ENCODE results near the gene AFDN.

Gene AFDN

DNA sequence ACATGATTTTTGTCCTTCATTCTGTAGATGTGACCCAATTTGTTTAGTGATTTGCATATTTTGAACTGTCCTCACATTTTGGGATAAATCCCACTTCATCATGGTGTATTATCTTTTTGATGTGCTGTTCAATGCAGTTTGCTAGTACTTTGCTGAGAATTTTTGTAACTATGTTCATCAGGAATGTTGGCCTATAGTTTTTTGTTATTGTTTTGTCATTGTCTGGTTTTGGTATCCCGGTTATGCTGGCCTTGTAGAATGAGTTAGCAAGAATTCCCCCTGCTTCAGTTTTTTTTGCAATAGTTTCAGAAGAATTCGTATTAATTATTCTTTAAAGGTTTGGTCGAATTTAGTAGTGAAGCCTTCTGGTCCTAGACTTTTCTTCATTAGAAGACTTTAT is 182.6 kb downstream of the AFDN start:
- Histone ChIP-seq H3K4me3 (ENCODE audit: low read length in 2 of 2) (no peak overlapping the region), H4K91ac (ENCODE audit: low read depth, low read length, poor library complexity) (no peak overlapping the region), H3K9me3 (replicated peaks in 1 of 2; ENCODE audit: control insufficient read depth in 2 of 2, insufficient read depth in 1 of 2, low read depth in 1 of 2, low read length in 2 of 2) (peaks cover 0 to 14% of the 10 kb centered on the region in 2 donors), H4K8ac (ENCODE audit: low read depth, low read length) (no peak overlapping the region), H2BK15ac (ENCODE audit: low read length) (no peak overlapping the region), H3K4ac (ENCODE audit: low read length) (no peak overlapping the region), H3K27me3 (ENCODE audit: control insufficient read depth in 3 of 3, insufficient read depth in 3 of 3, low read depth in 1 of 3, low read length in 3 of 3) (peaks cover 0 to 3% (median 0%) of the 10 kb centered on the region in 3 experiments), H3K9ac (ENCODE audit: low read depth, low read length, poor library complexity) (no peak overlapping the region), H2AFZ (ENCODE audit: low read length) (no peak overlapping the region), H3K23ac (ENCODE audit: low read depth, low read length, poor library complexity) (no peak overlapping the region), H2BK5ac (ENCODE audit: low read length) (no peak overlapping the region), H2AK5ac (ENCODE audit: low read depth, low read length) (no peak overlapping the region), H3K4me1 (ENCODE audit: control insufficient read depth in 2 of 2, insufficient read depth in 1 of 2, low read depth in 1 of 2, low read length in 2 of 2) (no peaks in the 10 kb centered on the region), H3K18ac (ENCODE audit: low read length) (no peak overlapping the region), H3K79me1 (ENCODE audit: low read depth, low read length) (no peaks in the 10 kb centered on the region), H3K4me2 (ENCODE audit: insufficient read depth, low read length, poor library complexity, severe bottlenecking) (no peak overlapping the region), H3K36me3 (replicated peaks in 1 of 2; ENCODE audit: control insufficient read depth in 2 of 2, insufficient read depth in 2 of 2, low read length in 2 of 2) (no peaks in the 10 kb centered on the region), H3K14ac (ENCODE audit: low read length) (no peak overlapping the region), H2BK120ac (ENCODE audit: low read depth, low read length) (no peak overlapping the region), H2BK12ac (ENCODE audit: low read length) (no peak overlapping the region), H3K27ac (replicated peaks; ENCODE audit: low read length) (no peak overlapping the region)
- no CpG with 5 or more reads among the region's 3 CpGs for WGBS, 2 donors (ENCODE audit: extremely low coverage in 2 of 2, insufficient read length in 2 of 2, insufficient replicate concordance in 1 of 2)
- DNase-seq (ENCODE audit: low spot score): no peak

DNA sequence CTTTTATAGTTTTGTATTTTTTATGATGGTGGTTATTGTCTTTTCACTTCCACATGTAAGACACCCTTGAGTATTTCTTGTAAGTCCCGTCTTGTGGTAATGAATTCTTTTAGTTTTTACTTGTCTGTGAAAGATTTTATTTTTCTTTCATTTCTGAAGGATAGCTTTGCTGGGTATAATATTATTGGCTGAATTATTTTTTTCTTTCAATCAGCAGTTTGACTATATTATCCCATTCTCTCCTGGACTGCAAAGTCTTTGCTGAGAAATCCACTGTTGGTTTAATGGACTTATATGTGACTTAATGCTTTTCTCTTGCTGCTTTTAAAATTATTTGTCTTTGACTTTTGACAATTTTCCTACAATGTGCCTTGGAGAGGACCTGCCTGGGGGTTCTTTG is 184.6 kb downstream of the AFDN start:
- H3K23ac ChIP-seq (ENCODE audit: low read depth, low read length, poor library complexity): no peak overlapping the region
- no peak overlapping the region for H2BK120ac ChIP-seq (ENCODE audit: low read depth, low read length)
- no peaks in the 10 kb centered on the region for H3K4me1 ChIP-seq (ENCODE audit: control insufficient read depth in 2 of 2, insufficient read depth in 1 of 2, low read depth in 1 of 2, low read length in 2 of 2)
- no peak overlapping the region for H3K9ac ChIP-seq (ENCODE audit: low read depth, low read length, poor library complexity)
- no peak overlapping the region for H2BK5ac ChIP-seq (ENCODE audit: low read length)
- no peak overlapping the region for H3K4me2 ChIP-seq (ENCODE audit: insufficient read depth, low read length, poor library complexity, severe bottlenecking)
- no peaks in the 10 kb centered on the region for H3K27me3 ChIP-seq (ENCODE audit: control insufficient read depth in 3 of 3, insufficient read depth in 3 of 3, low read depth in 1 of 3, low read length in 3 of 3)
- H3K18ac ChIP-seq (ENCODE audit: low read length): no peak overlapping the region
- no peak overlapping the region for H4K91ac ChIP-seq (ENCODE audit: low read depth, low read length, poor library complexity)
- no peak overlapping the region for H2AK5ac ChIP-seq (ENCODE audit: low read depth, low read length)
- WGBS, 2 donors (ENCODE audit: extremely low coverage in 2 of 2, insufficient read length in 2 of 2, insufficient replicate concordance in 1 of 2): no CpG with 5 or more reads among the region's 1 CpG
- no peaks in the 10 kb centered on the region for H3K79me1 ChIP-seq (ENCODE audit: low read depth, low read length)
- no peak overlapping the region for H4K8ac ChIP-seq (ENCODE audit: low read depth, low read length)
- no peak overlapping the region for H3K14ac ChIP-seq (ENCODE audit: low read length)
- no peak overlapping the region for H3K4me3 ChIP-seq (ENCODE audit: low read length in 2 of 2)
- H3K27ac ChIP-seq (replicated peaks; ENCODE audit: low read length): no peak overlapping the region
- H2BK12ac ChIP-seq (ENCODE audit: low read length): no peak overlapping the region
- H2AFZ ChIP-seq (ENCODE audit: low read length): no peak overlapping the region
- H3K9me3 ChIP-seq (replicated peaks in 1 of 2; ENCODE audit: control insufficient read depth in 2 of 2, insufficient read depth in 1 of 2, low read depth in 1 of 2, low read length in 2 of 2): peaks cover 0 to 13% of the 10 kb centered on the region in 2 donors
- no peak overlapping the region for H2BK15ac ChIP-seq (ENCODE audit: low read length)
- H3K4ac ChIP-seq (ENCODE audit: low read length): no peak overlapping the region
- no peaks in the 10 kb centered on the region for H3K36me3 ChIP-seq (replicated peaks in 1 of 2; ENCODE audit: control insufficient read depth in 2 of 2, insufficient read depth in 2 of 2, low read length in 2 of 2)
- DNase-seq (ENCODE audit: low spot score): no peak

DNA sequence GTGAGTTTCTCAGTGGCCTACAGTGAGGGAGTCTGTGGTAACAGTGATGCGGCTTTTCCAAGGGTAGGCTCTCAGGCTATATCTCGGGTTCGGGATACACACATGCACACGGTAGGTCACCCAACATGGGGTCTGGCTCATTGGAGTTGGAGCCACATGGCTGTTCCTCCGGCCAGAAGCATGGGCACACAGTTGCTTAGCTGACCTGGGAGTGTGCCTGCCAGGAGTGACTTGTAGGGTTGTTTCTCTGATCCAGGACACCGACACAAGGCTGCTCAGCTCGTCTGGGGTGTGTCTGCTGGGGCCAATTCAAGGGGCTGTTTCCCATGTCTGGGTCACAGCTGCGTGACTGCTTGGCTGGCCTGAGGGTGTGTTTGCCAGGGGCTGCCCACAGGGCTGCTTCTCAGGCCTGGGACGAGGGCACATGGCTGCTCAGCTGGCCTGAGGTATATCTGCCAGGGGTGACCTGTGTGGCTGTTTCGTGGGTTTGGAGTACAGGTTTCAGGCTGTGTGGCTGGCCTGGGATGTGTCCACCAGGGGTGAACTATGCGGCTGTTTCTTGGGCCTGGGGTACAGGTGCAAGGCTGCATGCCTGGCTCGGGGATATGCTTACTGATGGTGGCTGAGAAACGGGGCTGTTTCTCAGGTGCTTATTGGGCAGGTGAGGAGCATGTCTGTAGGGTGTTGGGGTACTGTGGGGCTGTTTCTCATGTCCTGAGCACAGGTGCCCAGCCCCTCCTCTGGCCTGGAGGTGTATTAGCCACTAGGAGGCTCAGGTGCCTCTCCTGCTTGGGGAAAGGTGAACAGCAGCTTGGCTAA is 185.9 kb downstream of the AFDN start:
- no peak overlapping the region for H3K4ac ChIP-seq (ENCODE audit: low read length)
- no peak overlapping the region for H3K14ac ChIP-seq (ENCODE audit: low read length)
- H3K23ac ChIP-seq (ENCODE audit: low read depth, low read length, poor library complexity): peak overlapping the region; percentile 7
- peaks cover 0 to 13% of the 10 kb centered on the region in 2 donors for H3K9me3 ChIP-seq (replicated peaks in 1 of 2; ENCODE audit: control insufficient read depth in 2 of 2, insufficient read depth in 1 of 2, low read depth in 1 of 2, low read length in 2 of 2)
- H2AFZ ChIP-seq (ENCODE audit: low read length): no peak overlapping the region
- H3K79me1 ChIP-seq (ENCODE audit: low read depth, low read length): no peaks in the 10 kb centered on the region
- WGBS, 2 donors (ENCODE audit: extremely low coverage in 2 of 2, insufficient read length in 2 of 2, insufficient replicate concordance in 1 of 2): no CpG with 5 or more reads among the region's 13 CpGs
- H2BK5ac ChIP-seq (ENCODE audit: low read length): no peak overlapping the region
- H3K4me3 ChIP-seq (ENCODE audit: low read length in 2 of 2): no peak overlapping the region
- H3K4me2 ChIP-seq (ENCODE audit: insufficient read depth, low read length, poor library complexity, severe bottlenecking): no peak overlapping the region
- H3K18ac ChIP-seq (ENCODE audit: low read length): peak overlapping the region; percentile 53
- no peaks in the 10 kb centered on the region for H3K27me3 ChIP-seq (ENCODE audit: control insufficient read depth in 3 of 3, insufficient read depth in 3 of 3, low read depth in 1 of 3, low read length in 3 of 3)
- H3K27ac ChIP-seq (replicated peaks; ENCODE audit: low read length): no peak overlapping the region
- H3K9ac ChIP-seq (ENCODE audit: low read depth, low read length, poor library complexity): peak overlapping the region; percentile 31
- peaks cover 0 to 2% of the 10 kb centered on the region in 2 donors for H3K4me1 ChIP-seq (ENCODE audit: control insufficient read depth in 2 of 2, insufficient read depth in 1 of 2, low read depth in 1 of 2, low read length in 2 of 2)
- H2BK12ac ChIP-seq (ENCODE audit: low read length): no peak overlapping the region
- H2BK120ac ChIP-seq (ENCODE audit: low read depth, low read length): no peak overlapping the region
- DNase-seq (ENCODE audit: low spot score): no peak
- H2AK5ac ChIP-seq (ENCODE audit: low read depth, low read length): no peak overlapping the region
- H4K91ac ChIP-seq (ENCODE audit: low read depth, low read length, poor library complexity): no peak overlapping the region
- H4K8ac ChIP-seq (ENCODE audit: low read depth, low read length): no peak overlapping the region
- no peaks in the 10 kb centered on the region for H3K36me3 ChIP-seq (replicated peaks in 1 of 2; ENCODE audit: control insufficient read depth in 2 of 2, insufficient read depth in 2 of 2, low read length in 2 of 2)
- H2BK15ac ChIP-seq (ENCODE audit: low read length): no peak overlapping the region

DNA sequence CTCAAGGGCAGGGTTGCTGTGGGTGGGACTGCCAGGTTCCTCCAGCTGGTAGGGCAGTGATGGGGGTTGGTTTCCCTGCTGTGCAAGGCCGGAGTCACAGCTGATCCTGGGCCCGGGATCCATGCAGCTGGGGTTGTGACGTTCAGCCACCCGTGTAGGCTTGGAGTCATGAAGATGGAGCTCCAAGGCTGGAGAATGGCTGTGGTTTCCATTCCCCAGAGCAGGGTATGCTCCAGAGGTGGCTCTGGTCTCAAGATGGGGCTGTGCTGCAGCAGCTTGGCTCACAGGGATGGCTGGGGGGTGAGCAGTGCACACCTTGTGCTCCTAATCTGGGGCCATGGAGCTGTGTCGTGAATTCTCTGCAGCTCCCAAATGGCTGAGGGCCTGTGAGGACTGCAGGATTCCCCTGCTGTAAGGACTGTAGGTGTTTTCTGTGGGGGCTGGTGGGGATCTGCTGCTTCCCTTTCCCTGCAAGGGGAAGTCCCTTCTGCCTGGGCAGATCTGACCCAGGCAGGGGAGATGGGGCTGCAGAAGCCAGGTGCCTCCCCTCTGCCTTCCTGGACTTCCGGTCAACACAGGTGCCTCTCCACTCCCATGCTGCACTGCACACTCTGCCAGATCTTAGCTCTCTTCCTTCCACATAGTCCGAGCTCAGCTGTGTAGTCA is 186.7 kb downstream of the AFDN start:
- no peak overlapping the region for H3K14ac ChIP-seq (ENCODE audit: low read length)
- H4K8ac ChIP-seq (ENCODE audit: low read depth, low read length): no peak overlapping the region
- H3K4me2 ChIP-seq (ENCODE audit: insufficient read depth, low read length, poor library complexity, severe bottlenecking): no peak overlapping the region
- no peak overlapping the region for H2AK5ac ChIP-seq (ENCODE audit: low read depth, low read length)
- no peak overlapping the region for H3K4ac ChIP-seq (ENCODE audit: low read length)
- H2BK12ac ChIP-seq (ENCODE audit: low read length): no peak overlapping the region
- no peak overlapping the region for H2BK120ac ChIP-seq (ENCODE audit: low read depth, low read length)
- H4K91ac ChIP-seq (ENCODE audit: low read depth, low read length, poor library complexity): no peak overlapping the region
- H3K27ac ChIP-seq (replicated peaks; ENCODE audit: low read length): no peak overlapping the region
- no peak overlapping the region for H2AFZ ChIP-seq (ENCODE audit: low read length)
- H2BK5ac ChIP-seq (ENCODE audit: low read length): no peak overlapping the region
- no peak overlapping the region for H3K9ac ChIP-seq (ENCODE audit: low read depth, low read length, poor library complexity)
- H2BK15ac ChIP-seq (ENCODE audit: low read length): no peak overlapping the region
- peaks cover 0 to 2% of the 10 kb centered on the region in 2 donors for H3K4me1 ChIP-seq (ENCODE audit: control insufficient read depth in 2 of 2, insufficient read depth in 1 of 2, low read depth in 1 of 2, low read length in 2 of 2)
- no peaks in the 10 kb centered on the region for H3K27me3 ChIP-seq (ENCODE audit: control insufficient read depth in 3 of 3, insufficient read depth in 3 of 3, low read depth in 1 of 3, low read length in 3 of 3)
- H3K9me3 ChIP-seq (replicated peaks in 1 of 2; ENCODE audit: control insufficient read depth in 2 of 2, insufficient read depth in 1 of 2, low read depth in 1 of 2, low read length in 2 of 2): peaks cover 0 to 14% of the 10 kb centered on the region in 2 donors
- peak overlapping the region; percentile 53 for H3K18ac ChIP-seq (ENCODE audit: low read length)
- peak overlapping the region in 1 of 2 donors; percentile 4 for H3K4me3 ChIP-seq (ENCODE audit: low read length in 2 of 2)
- no CpG with 5 or more reads among the region's 7 CpGs for WGBS, 2 donors (ENCODE audit: extremely low coverage in 2 of 2, insufficient read length in 2 of 2, insufficient replicate concordance in 1 of 2)
- no peak for DNase-seq (ENCODE audit: low spot score)
- no peaks in the 10 kb centered on the region for H3K36me3 ChIP-seq (replicated peaks in 1 of 2; ENCODE audit: control insufficient read depth in 2 of 2, insufficient read depth in 2 of 2, low read length in 2 of 2)
- peak overlapping the region; percentile 7 for H3K23ac ChIP-seq (ENCODE audit: low read depth, low read length, poor library complexity)
- H3K79me1 ChIP-seq (ENCODE audit: low read depth, low read length): no peaks in the 10 kb centered on the region

Data from neuronal stem cell (in vitro differentiated cells).